Left hindlimb (tissue), 1 donor: ENCODE data around the gene RBM45.

Experiments used
- DNase-seq: peaks from one replicate; pipeline ENCODE4 v3.0.0-alpha.2; 2018

The RBM45 gene

GRCh38 chr2:178163911-178164310 is 51.7 kb downstream of the RBM45 start:
- no peak for DNase-seq

GRCh38 chr2:178173657-178174056 is 61.4 kb downstream of the RBM45 start:
- DNase-seq, result no peak

GRCh38 chr2:178177066-178177679 is 64.9 kb downstream of the RBM45 start:
- DNase-seq, result no peak
